Smooth muscle cell (in vitro differentiated cells): ENCODE results near the gene PSD4. TPM values are rescaled to one million over a fixed set of nuclear protein-coding genes. Genes with fewer than 3 reads are reported as not detected.

ENCODE experiments used
- DNase-seq: peaks from one replicate; lab custom pipeline; 2025; ENCODE audit not compliant: unreplicated experiment; lab: John Stamatoyannopoulos, UW
- H2AFZ ChIP-seq: fragments of 200-600 bp; sonication (generic); 2 replicates; pipeline ENCODE4 v1.6.0; 2016; ENCODE audit warnings: antibody characterized with exemption, low read depth, mild to moderate bottlenecking
- H3F3A ChIP-seq: fragments of 200-600 bp; sonication (generic); 2 replicates; pipeline ENCODE4 v1.6.0; 2017; ENCODE audit warnings: antibody characterized with exemption, low read depth
- H3K27ac ChIP-seq: fragments of 200-600 bp; sonication (generic); 2 replicates; pipeline ENCODE4 v1.5.1; 2016; ENCODE audit warnings: low read depth, mild to moderate bottlenecking
- H3K27me3 ChIP-seq: fragments of 200-600 bp; sonication (generic); 2 replicates; pipeline ENCODE4 v1.6.1; 2016; ENCODE audit warnings: low read depth, mild to moderate bottlenecking
- H3K36me3 ChIP-seq: fragments of 200-600 bp; sonication (generic); 2 replicates; pipeline ENCODE4 v1.5.1; 2016; ENCODE audit warnings: low read depth
- H3K4me1 ChIP-seq: fragments of 200-600 bp; sonication (generic); 2 replicates; pipeline ENCODE4 v1.5.1; 2016; ENCODE audit warnings: low read depth
- H3K4me2 ChIP-seq: fragments of 200-600 bp; sonication (generic); 2 replicates; pipeline ENCODE4 v1.6.0; 2016; ENCODE audit warnings: mild to moderate bottlenecking
- H3K4me3 ChIP-seq: fragments of 200-600 bp; sonication (generic); 2 replicates; pipeline ENCODE4 v1.5.1; 2016; ENCODE audit warnings: mild to moderate bottlenecking
- H3K79me2 ChIP-seq: fragments of 200-600 bp; sonication (generic); 2 replicates; pipeline ENCODE4 v1.6.0; 2016; ENCODE audit warnings: low read depth, mild to moderate bottlenecking
- H3K9ac ChIP-seq: fragments of 200-600 bp; sonication (generic); 2 replicates; pipeline ENCODE4 v1.6.0; 2016; ENCODE audit warnings: low read depth
- H3K9me3 ChIP-seq: fragments of 200-600 bp; sonication (generic); replicated peaks from 2 replicates; pipeline ENCODE4 v1.5.1; 2016; ENCODE audit warnings: low read depth
- H4K20me1 ChIP-seq: fragments of 200-600 bp; sonication (generic); 2 replicates; pipeline ENCODE4 v1.6.0; 2016; ENCODE audit warnings: low read depth
- CTCF ChIP-seq: fragments of 200-600 bp; sonication (generic); IDR thresholded peaks from 2 replicates; pipeline ENCODE4 v1.5.1; 2017; ENCODE audit warnings: borderline replicate concordance, mild to moderate bottlenecking, antibody characterized with exemption; ENCODE audit not compliant: insufficient read depth, poor library complexity, severe bottlenecking
- WGBS: methylation state at CpG from one replicate; pipeline ENCODE4 v1.1.7; 2016; ENCODE audit warnings: low lambda C conversion rate; 5-methylcytosine and 5-hydroxymethylcytosine counted together
- polyA plus RNA-seq: library from polyadenylated mRNA; unstranded; fragments of >200 nt; fragmentation: Nextera tagmentation; extraction: Ambion mirVana; gene quantifications from 2 replicates; pipeline ENCODE4 v1.2.1, GENCODE V29; 2016
- total RNA-seq: library from RNA; depleted of rRNA; stranded (reverse); fragments of >200 nt; gene quantifications from 2 replicates; pipeline ENCODE4 v1.2.3, GENCODE V29; 2014

Gene PSD4
- total and polyA plus RNA-seq, 2 experiments from 2014 or later = 7.3 to 7.8 TPM

GRCh38 chr2:113150258-113150601 is 23.5 kb upstream of the PSD4 start:
- no peak overlapping the region for H3K4me2 ChIP-seq
- no peaks in the 10 kb centered on the region for H3K36me3 ChIP-seq
- no peaks in the 10 kb centered on the region for H3K9me3 ChIP-seq
- no peak for TF ChIP-seq CTCF
- H3K27me3 ChIP-seq = no peaks in the 10 kb centered on the region
- H2AFZ ChIP-seq = no peak overlapping the region
- no peaks in the 10 kb centered on the region for H3K4me1 ChIP-seq
- no peaks in the 10 kb centered on the region for H4K20me1 ChIP-seq
- no peaks in the 10 kb centered on the region for H3F3A ChIP-seq
- H3K79me2 ChIP-seq = no peaks in the 10 kb centered on the region
- no peak for DNase-seq
- WGBS = 94% methylated on average over 5 of the region's 5 CpGs
- no peak overlapping the region for H3K4me3 ChIP-seq
- no peak overlapping the region for H3K9ac ChIP-seq
- H3K27ac ChIP-seq = no peak overlapping the region

GRCh38 chr2:113155331-113155730 is 18.4 kb upstream of the PSD4 start:
- peaks cover 7% of the 10 kb centered on the region for H3F3A ChIP-seq
- no peaks in the 10 kb centered on the region for H4K20me1 ChIP-seq
- no peak overlapping the region for H3K4me3 ChIP-seq
- no peaks in the 10 kb centered on the region for H3K36me3 ChIP-seq
- H3K9ac ChIP-seq = no peak overlapping the region
- no peak overlapping the region for H3K27ac ChIP-seq
- no peak overlapping the region for H3K4me2 ChIP-seq
- 97% methylated on average over 5 of the region's 5 CpGs for WGBS
- H3K27me3 ChIP-seq = no peaks in the 10 kb centered on the region
- TF ChIP-seq CTCF = no peak
- H2AFZ ChIP-seq = no peak overlapping the region
- H3K9me3 ChIP-seq = no peaks in the 10 kb centered on the region
- H3K79me2 ChIP-seq = no peaks in the 10 kb centered on the region
- DNase-seq = no peak
- H3K4me1 ChIP-seq = no peaks in the 10 kb centered on the region

GRCh38 chr2:113156278-113157117 is 17.3 kb upstream of the PSD4 start:
- Histone ChIP-seq H2AFZ (no peak overlapping the region), H3K4me2 (peak overlapping the region; percentile 93), H3K4me3 (peak overlapping the region; percentile 54), H3K4me1 (no peaks in the 10 kb centered on the region), H3F3A (peaks cover 7% of the 10 kb centered on the region), H3K9ac (no peak overlapping the region), H3K36me3 (no peaks in the 10 kb centered on the region), H3K27ac (peak overlapping the region; percentile 26), H3K9me3 (no peaks in the 10 kb centered on the region), H3K79me2 (no peaks in the 10 kb centered on the region), H4K20me1 (no peaks in the 10 kb centered on the region), H3K27me3 (no peaks in the 10 kb centered on the region)
- WGBS = 60% methylated on average over 10 of the region's 10 CpGs
- DNase-seq = no peak
- TF ChIP-seq CTCF = no peak
